Karpas-422 (cell line): ENCODE results near the gene TUBA1B. TPM values are rescaled to one million over a fixed set of nuclear protein-coding genes. Genes with fewer than 3 reads are reported as not detected.
"Not testable (repeated sequence)": the region's sequence is repeated elsewhere in the genome, so short reads cannot be mapped to it uniquely, and the experiment has no call there.

Source experiments
- DNase-seq: peaks from one replicate; pipeline ENCODE4 v3.0.0-alpha.2; 2015
- H2AFZ ChIP-seq: fragments of 200-600 bp; sonication (generic); 2 replicates; pipeline ENCODE4 v1.6.1; 2014; ENCODE audit warnings: antibody characterized with exemption, low read length, mixed read lengths
- H3K27ac ChIP-seq: fragments of 200-600 bp; sonication (generic); 2 replicates; pipeline ENCODE4 v1.5.1; 2014; ENCODE audit warnings: mild to moderate bottlenecking, low read length, moderate library complexity
- H3K27me3 ChIP-seq: fragments of 200-600 bp; sonication (generic); 2 replicates; pipeline ENCODE4 v1.6.1; 2014; ENCODE audit warnings: low read length, mixed read lengths
- H3K36me3 ChIP-seq: fragments of 200-600 bp; sonication (generic); 2 replicates; pipeline ENCODE4 v1.6.1; 2014; ENCODE audit warnings: low read length, mixed read lengths; ENCODE audit not compliant: insufficient read depth
- H3K4me1 ChIP-seq: fragments of 200-600 bp; sonication (generic); 2 replicates; pipeline ENCODE4 v1.6.1; 2014; ENCODE audit warnings: mild to moderate bottlenecking, low read length, mixed read lengths
- H3K4me2 ChIP-seq: fragments of 200-600 bp; sonication (generic); 2 replicates; pipeline ENCODE4 v1.6.1; 2014; ENCODE audit warnings: low read length, low read depth, mild to moderate bottlenecking; ENCODE audit not compliant: poor library complexity, severe bottlenecking
- H3K4me3 ChIP-seq: fragments of 200-600 bp; sonication (generic); 2 replicates; pipeline ENCODE4 v1.5.1; 2014; ENCODE audit warnings: mild to moderate bottlenecking, antibody characterized with exemption, low read length, mixed read lengths
- H3K79me2 ChIP-seq: fragments of 200-600 bp; sonication (generic); 2 replicates; pipeline ENCODE4 v1.6.1; 2014; ENCODE audit warnings: mild to moderate bottlenecking, low read length, mixed read lengths
- H3K9ac ChIP-seq: fragments of 200-600 bp; sonication (generic); 2 replicates; pipeline ENCODE4 v1.6.0; 2014; ENCODE audit warnings: low read length
- H3K9me2 ChIP-seq: fragments of 200-600 bp; sonication (generic), shearing (Covaris generic); replicated peaks from 2 replicates; pipeline ENCODE4 v1.6.0; 2014; ENCODE audit warnings: mild to moderate bottlenecking, low read length, moderate library complexity; ENCODE audit not compliant: insufficient read depth
- H3K9me3 ChIP-seq: fragments of 300-700, 200-600 bp; sonication (generic); 2 replicates; pipeline ENCODE4 v1.6.1; 2014; ENCODE audit warnings: low read length, mixed read lengths
- H4K20me1 ChIP-seq: fragments of 200-600 bp; sonication (generic); 2 replicates; pipeline ENCODE4 v1.6.1; 2014; ENCODE audit warnings: mild to moderate bottlenecking, antibody characterized with exemption, low read length, low read depth; ENCODE audit not compliant: insufficient read depth
- total RNA-seq: library from RNA; depleted of rRNA; stranded (reverse); fragments of >200 nt; shearing (Covaris generic); gene quantifications from 2 replicates; pipeline ENCODE4 v1.2.3, GENCODE V29; 2014; ENCODE audit warnings: low replicate concordance

Gene TUBA1B
- total RNA-seq, 1 experiment from 2014 or later = 904 TPM

GRCh38 chr12:49147384-49147783, 16.2 kb upstream of the TUBA1B start:
- no peak for DNase-seq
- H3K9ac ChIP-seq = no peak overlapping the region
- no peaks in the 10 kb centered on the region for H3K9me3 ChIP-seq
- H3K4me1 ChIP-seq = no peaks in the 10 kb centered on the region
- H3K4me3 ChIP-seq = no peak overlapping the region
- H3K36me3 ChIP-seq = no peaks in the 10 kb centered on the region
- H2AFZ ChIP-seq = no peak overlapping the region
- H3K9me2 ChIP-seq = no peaks in the 10 kb centered on the region
- no peaks in the 10 kb centered on the region for H4K20me1 ChIP-seq
- H3K79me2 ChIP-seq = no peaks in the 10 kb centered on the region
- no peak overlapping the region for H3K4me2 ChIP-seq
- no peak overlapping the region for H3K27ac ChIP-seq
- no peaks in the 10 kb centered on the region for H3K27me3 ChIP-seq

- Histone ChIP-seq H4K20me1 (no peaks in the 10 kb centered on the region), H3K27ac (no peak overlapping the region), H3K9me2 (no peaks in the 10 kb centered on the region), H3K9me3 (no peaks in the 10 kb centered on the region), H3K9ac (no peak overlapping the region), H3K79me2 (no peaks in the 10 kb centered on the region), H2AFZ (no peak overlapping the region), H3K36me3 (no peaks in the 10 kb centered on the region), H3K4me1 (no peaks in the 10 kb centered on the region), H3K4me3 (no peak overlapping the region), H3K4me2 (no peak overlapping the region), H3K27me3 (no peaks in the 10 kb centered on the region)
- no peak for DNase-seq
Measured at GRCh38 chr12:49146406-49146805, 15.2 kb upstream of the TUBA1B start.

- H3K27ac ChIP-seq = no peak overlapping the region
Measured at GRCh38 chr12:49144384-49144783, 13.2 kb upstream of the TUBA1B start.

GRCh38 chr12:49138999-49139398, 7.8 kb upstream of the TUBA1B start:
- no peak for DNase-seq
- Histone ChIP-seq H2AFZ (no peak overlapping the region), H3K4me2 (no peak overlapping the region)

More at GRCh38 chr12:49144384-49144783, 13.2 kb upstream of the TUBA1B start:
- Histone ChIP-seq H3K4me1 (no peaks in the 10 kb centered on the region), H3K79me2 (no peaks in the 10 kb centered on the region), H3K9ac (no peak overlapping the region), H3K9me2 (no peaks in the 10 kb centered on the region), H3K4me3 (no peak overlapping the region), H3K9me3 (no peaks in the 10 kb centered on the region), H3K36me3 (no peaks in the 10 kb centered on the region), H3K27me3 (no peaks in the 10 kb centered on the region), H2AFZ (no peak overlapping the region), H3K4me2 (no peak overlapping the region), H4K20me1 (no peaks in the 10 kb centered on the region)
- no peak for DNase-seq

GRCh38 chr12:49138587-49138986, 7.4 kb upstream of the TUBA1B start:
- Histone ChIP-seq H3K79me2 (peaks cover 5% of the 10 kb centered on the region), H2AFZ (no peak overlapping the region), H3K27ac (no peak overlapping the region), H3K4me3 (no peak overlapping the region), H3K36me3 (no peaks in the 10 kb centered on the region), H3K9ac (no peak overlapping the region), H3K4me2 (no peak overlapping the region), H4K20me1 (no peaks in the 10 kb centered on the region), H3K4me1 (peaks cover 4% of the 10 kb centered on the region), H3K9me3 (no peaks in the 10 kb centered on the region), H3K9me2 (no peaks in the 10 kb centered on the region), H3K27me3 (no peaks in the 10 kb centered on the region)
- DNase-seq = no peak

More at GRCh38 chr12:49138999-49139398, 7.8 kb upstream of the TUBA1B start:
- H4K20me1 ChIP-seq = no peaks in the 10 kb centered on the region
- H3K4me1 ChIP-seq = peaks cover under 1% of the 10 kb centered on the region
- no peaks in the 10 kb centered on the region for H3K9me3 ChIP-seq
- no peaks in the 10 kb centered on the region for H3K9me2 ChIP-seq
- no peak overlapping the region for H3K27ac ChIP-seq
- no peak overlapping the region for H3K4me3 ChIP-seq
- no peak overlapping the region for H3K9ac ChIP-seq
- H3K27me3 ChIP-seq = no peaks in the 10 kb centered on the region
- peaks cover under 1% of the 10 kb centered on the region for H3K79me2 ChIP-seq
- H3K36me3 ChIP-seq = no peaks in the 10 kb centered on the region

- Histone ChIP-seq H3K4me3 (no peak overlapping the region), H3K4me2 (no peak overlapping the region), H3K9me2 (no peaks in the 10 kb centered on the region), H3K9ac (no peak overlapping the region), H3K79me2 (peaks cover 13% of the 10 kb centered on the region), H3K27ac (no peak overlapping the region), H2AFZ (no peak overlapping the region), H3K9me3 (no peaks in the 10 kb centered on the region), H4K20me1 (no peaks in the 10 kb centered on the region), H3K36me3 (no peaks in the 10 kb centered on the region), H3K27me3 (no peaks in the 10 kb centered on the region), H3K4me1 (peaks cover 15% of the 10 kb centered on the region)
- DNase-seq = no peak
Measured at GRCh38 chr12:49137476-49137875, 6.3 kb upstream of the TUBA1B start.

GRCh38 chr12:49136997-49137396, 5.8 kb upstream of the TUBA1B start:
- not testable (repeated sequence) for H3K4me2 ChIP-seq, H3K27ac ChIP-seq, H3K36me3 ChIP-seq, DNase-seq, H3K9ac ChIP-seq, H3K9me2 ChIP-seq, H4K20me1 ChIP-seq, H3K9me3 ChIP-seq, H3K4me3 ChIP-seq, H2AFZ ChIP-seq, H3K27me3 ChIP-seq
- peaks cover 20% of the 10 kb centered on the region for H3K4me1 ChIP-seq
- H3K79me2 ChIP-seq = peaks cover 13% of the 10 kb centered on the region

- H3K4me2 ChIP-seq = peak overlapping the region; percentile 82
- H2AFZ ChIP-seq = peak overlapping the region; percentile 67
- H3K36me3 ChIP-seq = peaks cover 24% of the 10 kb centered on the region
- no peak for DNase-seq
- no peaks in the 10 kb centered on the region for H3K27me3 ChIP-seq
- H3K4me3 ChIP-seq = peak overlapping the region; percentile 62
- H3K9ac ChIP-seq = peak overlapping the region; percentile 69
- H3K9me3 ChIP-seq = no peaks in the 10 kb centered on the region
- H3K4me1 ChIP-seq = peaks cover 35% of the 10 kb centered on the region
- peak overlapping the region; percentile 80 for H3K27ac ChIP-seq
- H3K9me2 ChIP-seq = no peaks in the 10 kb centered on the region
- peaks cover 26% of the 10 kb centered on the region for H3K79me2 ChIP-seq
- H4K20me1 ChIP-seq = peaks cover 14% of the 10 kb centered on the region
Measured at GRCh38 chr12:49133590-49133989, 2.4 kb upstream of the TUBA1B start.

- Histone ChIP-seq H3K79me2 (peaks cover 26% of the 10 kb centered on the region), H3K27ac (peak overlapping the region; percentile 80), H3K4me2 (peak overlapping the region; percentile 82), H4K20me1 (peaks cover 14% of the 10 kb centered on the region), H3K4me1 (peaks cover 35% of the 10 kb centered on the region), H3K4me3 (peak overlapping the region; percentile 62), H3K9me2 (no peaks in the 10 kb centered on the region), H2AFZ (peak overlapping the region; percentile 67), H3K9ac (peak overlapping the region; percentile 69), H3K9me3 (no peaks in the 10 kb centered on the region), H3K27me3 (no peaks in the 10 kb centered on the region), H3K36me3 (peaks cover 24% of the 10 kb centered on the region)
- DNase-seq = peak; percentile 58
Measured at GRCh38 chr12:49133014-49133413, 1.8 kb upstream of the TUBA1B start.
